Measurements from ENCODE around the gene RALGPS1.

Gene RALGPS1

GRCh38 chr9:126891676-126892075 lies 22.9 kb upstream of the RALGPS1 start:
- DNase-seq: no peak
- Mint-ChIP-seq H3K27me3 (ENCODE audit: low read depth, poor library complexity) (peaks cover 3% of the 10 kb centered on the region), H3K4me3 (no peak overlapping the region), H3K27ac (no peak overlapping the region), H3K36me3 (ENCODE audit: low read depth) (no peaks in the 10 kb centered on the region), H3K9me3 (no peaks in the 10 kb centered on the region), H3K4me1 (peaks cover 17% of the 10 kb centered on the region)
- TF ChIP-seq CTCF (IDR thresholded peaks at IDR 0.05): no peak

DNA sequence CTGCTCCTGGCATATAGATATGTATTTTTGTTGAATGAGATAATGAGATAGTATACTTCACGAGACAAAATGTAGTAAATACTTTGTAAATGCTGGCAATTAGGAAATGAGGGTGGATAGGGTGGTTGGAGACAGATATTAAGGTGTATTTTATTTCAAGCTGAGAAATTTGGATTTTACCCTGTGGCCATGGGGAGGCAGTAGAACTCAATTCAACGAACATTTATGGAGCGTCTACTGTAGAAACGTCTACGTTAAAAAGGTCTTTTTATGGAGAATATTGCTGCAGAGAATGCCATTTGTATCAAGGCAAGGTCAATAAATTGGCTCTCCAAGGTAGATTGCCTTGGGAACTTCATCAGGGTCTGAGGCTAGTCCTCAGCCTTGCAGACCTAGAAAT lies 21.5 kb upstream of the RALGPS1 start:
- TF ChIP-seq CTCF (IDR thresholded peaks at IDR 0.05): peak; percentile 33
- no peak for DNase-seq
- Mint-ChIP-seq H3K36me3 (ENCODE audit: low read depth) (no peaks in the 10 kb centered on the region), H3K4me3 (no peak overlapping the region), H3K27me3 (ENCODE audit: low read depth, poor library complexity) (peaks cover 15% of the 10 kb centered on the region), H3K9me3 (peaks cover 4% of the 10 kb centered on the region), H3K4me1 (peaks cover 12% of the 10 kb centered on the region), H3K27ac (no peak overlapping the region)

- no peak overlapping the region for H3K27ac Mint-ChIP-seq
- DNase-seq: no peak
Observed at GRCh38 chr9:126894052-126894603, 20.5 kb upstream of the RALGPS1 start.

DNA sequence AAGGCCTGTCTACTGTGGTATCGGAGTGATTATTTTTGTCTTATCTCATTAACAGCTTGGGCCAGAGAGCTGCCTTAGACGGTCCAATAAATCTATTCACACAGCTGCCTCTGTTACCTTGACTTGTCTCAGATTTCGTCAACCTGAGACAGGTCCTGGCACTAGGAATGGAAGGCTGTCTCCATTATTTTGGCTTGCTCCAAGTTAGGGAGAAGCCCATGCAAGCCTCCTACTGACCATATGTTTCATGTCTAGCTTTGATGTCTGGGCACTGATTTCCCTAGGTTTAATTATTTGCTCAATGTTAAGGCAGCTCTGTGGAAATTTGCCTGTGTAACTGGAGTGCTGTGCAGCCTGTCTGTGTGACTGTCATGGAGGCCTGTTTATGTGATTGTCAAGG lies 12.4 kb upstream of the RALGPS1 start:
- Mint-ChIP-seq H3K36me3 (ENCODE audit: low read depth) (peaks cover 8% of the 10 kb centered on the region), H3K27ac (no peak overlapping the region), H3K4me3 (no peak overlapping the region), H3K9me3 (peaks cover 21% of the 10 kb centered on the region), H3K4me1 (peaks cover 14% of the 10 kb centered on the region), H3K27me3 (ENCODE audit: low read depth, poor library complexity) (peaks cover 23% of the 10 kb centered on the region)
- DNase-seq: no peak
- no peak for TF ChIP-seq CTCF (IDR thresholded peaks at IDR 0.05)

More at GRCh38 chr9:126894052-126894603, 20.5 kb upstream of the RALGPS1 start:
- Mint-ChIP-seq H3K27me3 (ENCODE audit: low read depth, poor library complexity) (peaks cover 20% of the 10 kb centered on the region), H3K36me3 (ENCODE audit: low read depth) (no peaks in the 10 kb centered on the region), H3K9me3 (peaks cover 4% of the 10 kb centered on the region), H3K4me3 (no peak overlapping the region), H3K4me1 (peaks cover 12% of the 10 kb centered on the region)
- no peak for TF ChIP-seq CTCF (IDR thresholded peaks at IDR 0.05)

DNA sequence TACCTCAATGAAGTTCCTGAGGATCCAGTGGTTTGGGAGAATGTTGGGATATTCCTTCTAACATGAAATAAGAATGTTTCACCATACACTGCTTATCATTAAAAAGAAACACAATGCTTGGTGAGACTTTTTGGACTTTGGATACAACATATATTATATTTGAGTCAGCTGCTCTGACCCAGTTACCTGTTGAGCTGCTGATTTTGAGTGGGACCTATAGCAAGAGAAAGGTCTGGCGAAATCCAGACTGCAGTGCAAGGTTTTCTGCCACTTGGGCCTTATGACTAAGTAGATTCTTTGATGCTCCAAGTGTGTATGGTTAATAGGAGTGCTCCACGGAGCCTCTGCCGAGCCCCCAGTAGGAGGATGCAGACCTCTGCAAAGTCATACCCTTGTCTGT lies 10.0 kb upstream of the RALGPS1 start:
- no peak for DNase-seq
- H3K4me1 Mint-ChIP-seq: peaks cover 14% of the 10 kb centered on the region
- peaks cover 8% of the 10 kb centered on the region for H3K36me3 Mint-ChIP-seq (ENCODE audit: low read depth)
- no peak overlapping the region for H3K4me3 Mint-ChIP-seq
- H3K27ac Mint-ChIP-seq: no peak overlapping the region
- peaks cover 15% of the 10 kb centered on the region for H3K9me3 Mint-ChIP-seq
- TF ChIP-seq CTCF (IDR thresholded peaks at IDR 0.05): no peak
- H3K27me3 Mint-ChIP-seq (ENCODE audit: low read depth, poor library complexity): peaks cover 24% of the 10 kb centered on the region

- peaks cover 7% of the 10 kb centered on the region for H3K9me3 Mint-ChIP-seq
- H3K27me3 Mint-ChIP-seq (ENCODE audit: low read depth, poor library complexity): peaks cover 28% of the 10 kb centered on the region
- no peak for DNase-seq
- no peak overlapping the region for H3K4me3 Mint-ChIP-seq
- H3K36me3 Mint-ChIP-seq (ENCODE audit: low read depth): peaks cover 6% of the 10 kb centered on the region
- no peak for TF ChIP-seq CTCF (IDR thresholded peaks at IDR 0.05)
- H3K27ac Mint-ChIP-seq: no peak overlapping the region
- H3K4me1 Mint-ChIP-seq: peaks cover 14% of the 10 kb centered on the region
Observed at GRCh38 chr9:126906091-126906490, 8.5 kb upstream of the RALGPS1 start.

All from nephron progenitor cell (in vitro differentiated cells).